Testis (tissue), 5 donors: ENCODE measurements around the gene KCNN3. TPM values are rescaled to one million over a fixed set of nuclear protein-coding genes. Genes with fewer than 3 reads are reported as not detected.

Source experiments
- DNase-seq: peaks from one replicate; pipeline ENCODE4 v3.0.0-alpha.2; 2019
- H3K27ac ChIP-seq, 2 donors: fragments of 200-600 bp; sonication (generic); one replicate each; pipeline ENCODE4 v1.5.1; 2019
- H3K27me3 ChIP-seq: fragments of 200-600 bp; sonication (generic); one replicate; pipeline ENCODE4 v1.5.1; 2019
- H3K36me3 ChIP-seq: fragments of 200-600 bp; sonication (generic); one replicate; pipeline ENCODE4 v1.5.1; 2017; ENCODE audit warnings: low read depth; ENCODE audit errors: missing control alignments
- H3K4me1 ChIP-seq: fragments of 200-600 bp; sonication (generic); one replicate; pipeline ENCODE4 v1.5.1; 2019
- H3K4me3 ChIP-seq, 2 donors: fragments of 200-600 bp; sonication (generic); one replicate each; pipeline ENCODE4 v1.5.1; 2017 to 2019
- H3K9me3 ChIP-seq: fragments of 200-600 bp; sonication (generic); one replicate; pipeline ENCODE4 v1.5.1; 2017
- CTCF ChIP-seq, 3 experiments: fragments of 450-650 bp in 2 of 3; fragments of 200-600 bp in 1 of 3; sonication (generic) in 1 of 3; IDR thresholded peaks; one replicate each; pipeline ENCODE4 v1.5.1; 2016 to 2019; ENCODE audit warnings: antibody characterized with exemption in 3 of 3, mild to moderate bottlenecking in 2 of 3, moderate library complexity in 1 of 3
- POLR2A ChIP-seq: fragments of 450-650 bp; IDR thresholded peaks from one replicate; pipeline ENCODE4 v1.6.1; 2017; ENCODE audit warnings: antibody characterized with exemption, mild to moderate bottlenecking, moderate library complexity
- WGBS, 2 donors: methylation state at CpG; one replicate each; pipeline ENCODE4 v1.1.5; 2018; 5-methylcytosine and 5-hydroxymethylcytosine counted together
- intact Hi-C: fragments of 100-400 bp; cut with DNase I; formaldehyde crosslinking; loops from one replicate; pipeline ENCODE4 v1.15.1; 2023; ENCODE audit warnings: low total_unique reads
- long read RNA-seq, 2 donors: transcript quantifications; one replicate each; lab custom pipeline, GENCODE V29; 2026
- polyA plus RNA-seq: library from polyadenylated mRNA; stranded (reverse); fragments of 350-450 nt; fragmentation: Illumina TruSeq; extraction: RNeasy Lipid Tissue Mini Kit (QIAGEN cat#74804); gene quantifications from one replicate; pipeline ENCODE4 v1.2.3, GENCODE V29; 2014; ENCODE audit warnings: low read depth, low replicate concordance; ENCODE audit not compliant: insufficient read depth
- total RNA-seq, 2 donors: library from RNA; depleted of rRNA; stranded (reverse); fragments of >200 nt; gene quantifications; one replicate each; pipeline ENCODE4 v1.2.3, GENCODE V29; 2016

The KCNN3 gene
- total RNA-seq (under 1 TPM; 0.24 to 0.56 TPM), polyA plus RNA-seq (0.78 TPM)
- long read RNA-seq, donor 1 = 0 reads
- long read RNA-seq, donor 2 = 0 reads

GRCh38 chr1:154870115-154870571 lies at the start of gene KCNN3:
Gene KCNN3 (minus strand): TSS chr1:154870281. CDS start chr1:154869964, 317 bp downstream.
- H3K27ac ChIP-seq = no peak within 1 kb of the TSS
- no peaks in the 10 kb centered on the region for H3K9me3 ChIP-seq
- H3K4me3 ChIP-seq = peak within 1 kb of the TSS; percentile 5 to 20
- H3K4me1 ChIP-seq = peaks cover 11% of the 10 kb centered on the region
- no peaks in the 10 kb centered on the region for H3K36me3 ChIP-seq
- no peaks in the 10 kb centered on the region for H3K27me3 ChIP-seq
- intact Hi-C loops = loop anchor here (10.0 kb wide), 1 partner anchor 305 kb away; the partner anchor contains the start of gene CHRNB2
- TF ChIP-seq CTCF (IDR thresholded peaks at IDR 0.05) (no peak), POLR2A (no peak)
- peak; percentile 89 for DNase-seq
- 1 to 2% methylated on average over 9 to 17 of the region's 17 CpGs for WGBS, 2 donors

GRCh38 chr1:154913273-154913672 lies 43.2 kb upstream of the KCNN3 start:
- Histone ChIP-seq H3K27me3 (no peaks in the 10 kb centered on the region), H3K36me3 (no peaks in the 10 kb centered on the region), H3K4me1 (no peaks in the 10 kb centered on the region), H3K9me3 (no peaks in the 10 kb centered on the region), H3K4me3 (no peak overlapping the region), H3K27ac (no peak overlapping the region)
- WGBS, 2 donors = 92 to 95% methylated on average over 3 of the region's 3 CpGs
- TF ChIP-seq POLR2A (no peak), CTCF (IDR thresholded peaks at IDR 0.05) (no peak)
- intact Hi-C loops = no loop called here
- DNase-seq = no peak

- intact Hi-C loops = no loop called here
- 94 to 100% methylated on average over 2 of the region's 2 CpGs for WGBS, 2 donors
- TF ChIP-seq POLR2A = no peak
- TF ChIP-seq CTCF (IDR thresholded peaks at IDR 0.05) = no peak
- DNase-seq = no peak
- Histone ChIP-seq H3K4me3 (no peak overlapping the region), H3K4me1 (no peaks in the 10 kb centered on the region), H3K27ac (no peak overlapping the region), H3K36me3 (no peaks in the 10 kb centered on the region), H3K9me3 (no peaks in the 10 kb centered on the region), H3K27me3 (no peaks in the 10 kb centered on the region)
These were observed 42.7 kb upstream of the KCNN3 start for GRCh38 chr1:154912755-154913154.

GRCh38 chr1:154911691-154912550 lies 41.8 kb upstream of the KCNN3 start:
- Histone ChIP-seq H3K36me3 (no peaks in the 10 kb centered on the region), H3K4me3 (no peak overlapping the region), H3K27ac (no peak overlapping the region), H3K4me1 (no peaks in the 10 kb centered on the region), H3K9me3 (no peaks in the 10 kb centered on the region), H3K27me3 (no peaks in the 10 kb centered on the region)
- 85 to 94% methylated on average over 8 of the region's 8 CpGs for WGBS, 2 donors
- no peak for TF ChIP-seq POLR2A
- intact Hi-C loops = no loop called here
- no peak for DNase-seq

- no peak overlapping the region for H3K27ac ChIP-seq
- H3K9me3 ChIP-seq = no peaks in the 10 kb centered on the region
- H3K36me3 ChIP-seq = no peaks in the 10 kb centered on the region
- no peak overlapping the region for H3K4me3 ChIP-seq
- no peaks in the 10 kb centered on the region for H3K4me1 ChIP-seq
- DNase-seq = no peak
- intact Hi-C loops = no loop called here
- H3K27me3 ChIP-seq = no peaks in the 10 kb centered on the region
- no peak for TF ChIP-seq POLR2A
- no peak for TF ChIP-seq CTCF (IDR thresholded peaks at IDR 0.05)
- 92 to 95% methylated on average over 5 of the region's 5 CpGs for WGBS, 2 donors
These were observed 40.8 kb upstream of the KCNN3 start for GRCh38 chr1:154910851-154911250.
